GM19023 (cell line): ENCODE data around the gene GSK3B.

ENCODE experiments used
- ATAC-seq: cut with Tn5 transposase; IDR thresholded peaks from one replicate; pipeline ENCODE4 v1.9.1; 2021; ENCODE audit warnings: mild to moderate bottlenecking, moderate library complexity; ENCODE audit not compliant: unreplicated experiment

GSK3B gene

DNA sequence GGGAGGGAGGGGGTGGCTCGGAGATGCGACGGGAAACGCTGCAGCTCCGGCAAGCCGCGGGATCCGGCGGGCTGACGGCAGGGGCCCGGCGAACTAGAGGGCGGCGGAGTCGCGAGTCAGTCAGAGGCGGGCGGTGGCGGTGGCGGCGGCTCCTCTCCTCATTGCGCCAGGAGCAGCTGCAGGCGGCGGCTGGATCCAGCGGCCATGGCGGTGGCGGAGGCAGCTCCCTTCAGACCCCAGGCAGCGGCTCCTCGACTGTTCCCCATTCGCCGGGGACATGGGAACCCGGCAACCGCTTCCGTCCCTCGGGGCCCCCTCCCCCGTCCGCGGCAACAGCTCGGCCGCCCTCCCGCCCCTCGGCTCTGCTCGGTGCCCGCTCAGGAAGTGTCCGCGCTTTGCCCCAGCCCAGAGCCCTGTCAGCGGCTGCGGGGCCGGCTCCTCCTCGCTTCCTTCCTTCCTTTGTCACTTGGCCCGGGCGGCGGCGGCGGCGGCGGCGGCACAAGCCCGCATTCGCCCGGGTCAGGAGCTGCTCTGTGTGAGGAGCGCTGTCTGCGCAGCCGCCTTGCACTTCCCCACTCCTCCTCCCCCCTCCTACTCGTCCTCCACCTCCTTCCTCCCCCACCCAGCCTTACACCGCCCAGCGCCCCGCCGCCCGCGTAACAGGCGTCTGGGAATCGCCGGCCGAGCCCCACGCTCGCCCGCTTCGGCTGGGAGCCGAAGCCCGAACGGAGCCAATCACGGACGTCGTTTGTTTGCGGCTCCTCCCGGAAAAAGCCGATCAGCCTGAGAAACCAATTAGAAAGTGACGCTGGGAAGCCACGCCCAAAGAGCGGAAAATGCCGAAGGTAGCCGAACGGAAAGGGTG is at the start of gene GSK3B:
TSS of gene GSK3B (minus strand) at position 537 of the 865 bp plus-strand sequence. CDS start 1,013 bp downstream, outside the sequence.
- peak; percentile 37 for ATAC-seq

GRCh38 chr3:120143676-120144075 is 49.4 kb upstream of the GSK3B start:
- no peak for ATAC-seq

- ATAC-seq: no peak
Observed at GRCh38 chr3:120142236-120142635, 48.0 kb upstream of the GSK3B start.

DNA sequence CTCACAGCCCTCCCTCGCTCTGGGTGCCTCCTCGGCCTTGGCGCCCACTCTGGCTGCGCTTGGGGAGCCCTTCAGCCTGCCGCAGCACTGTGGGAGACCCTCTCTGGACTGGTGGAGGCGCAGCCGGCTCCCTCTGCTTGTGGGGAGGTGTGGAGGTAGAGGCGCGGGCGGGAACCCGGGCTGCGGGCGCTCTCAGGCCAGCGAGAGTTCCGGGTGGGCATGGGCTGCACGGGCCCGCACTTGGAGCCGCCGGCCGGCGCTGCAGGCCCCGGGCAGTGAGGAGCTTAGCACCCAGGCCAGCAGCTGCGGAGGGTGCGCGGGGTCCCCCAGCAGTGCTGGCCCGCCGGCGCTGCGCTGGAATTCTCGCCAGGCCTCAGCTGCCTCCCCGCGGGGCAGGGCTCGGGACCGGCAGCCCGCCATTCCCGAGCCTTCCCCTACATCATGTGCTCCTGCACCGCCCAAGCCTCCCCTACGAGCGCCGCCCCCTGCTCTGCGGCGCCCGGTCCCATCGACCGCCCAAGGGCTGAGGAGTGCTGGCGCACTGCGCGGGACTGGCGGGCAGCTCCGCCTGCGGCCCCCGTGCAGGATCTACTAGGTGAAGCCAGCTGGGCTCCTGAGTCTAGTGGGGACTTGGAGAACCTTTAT is 46.0 kb upstream of the GSK3B start:
- ATAC-seq: no peak

DNA sequence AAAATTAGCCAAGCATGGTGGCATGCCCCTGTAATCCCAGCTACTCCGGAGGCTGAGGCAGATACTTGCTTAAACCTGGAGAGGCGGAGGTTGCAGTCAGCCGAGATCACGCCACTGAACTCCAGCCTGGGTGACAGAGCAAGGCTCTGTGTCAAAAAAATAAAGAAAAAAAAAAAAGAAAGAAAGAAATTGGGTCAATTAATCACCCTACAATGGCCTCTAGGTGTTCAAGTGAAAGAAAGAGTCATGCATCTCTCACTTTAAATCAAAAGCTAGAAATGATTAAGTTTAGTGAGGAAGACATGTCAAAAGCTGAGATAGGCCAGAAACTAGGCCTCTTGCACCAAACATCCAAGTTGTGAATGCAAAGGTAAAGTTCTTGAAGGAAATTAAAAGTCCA is 44.9 kb upstream of the GSK3B start:
- ATAC-seq: no peak

- no peak for ATAC-seq
Observed at GRCh38 chr3:120137548-120137947, 43.3 kb upstream of the GSK3B start.

GRCh38 chr3:120130656-120131055 is 36.4 kb upstream of the GSK3B start:
- no peak for ATAC-seq

DNA sequence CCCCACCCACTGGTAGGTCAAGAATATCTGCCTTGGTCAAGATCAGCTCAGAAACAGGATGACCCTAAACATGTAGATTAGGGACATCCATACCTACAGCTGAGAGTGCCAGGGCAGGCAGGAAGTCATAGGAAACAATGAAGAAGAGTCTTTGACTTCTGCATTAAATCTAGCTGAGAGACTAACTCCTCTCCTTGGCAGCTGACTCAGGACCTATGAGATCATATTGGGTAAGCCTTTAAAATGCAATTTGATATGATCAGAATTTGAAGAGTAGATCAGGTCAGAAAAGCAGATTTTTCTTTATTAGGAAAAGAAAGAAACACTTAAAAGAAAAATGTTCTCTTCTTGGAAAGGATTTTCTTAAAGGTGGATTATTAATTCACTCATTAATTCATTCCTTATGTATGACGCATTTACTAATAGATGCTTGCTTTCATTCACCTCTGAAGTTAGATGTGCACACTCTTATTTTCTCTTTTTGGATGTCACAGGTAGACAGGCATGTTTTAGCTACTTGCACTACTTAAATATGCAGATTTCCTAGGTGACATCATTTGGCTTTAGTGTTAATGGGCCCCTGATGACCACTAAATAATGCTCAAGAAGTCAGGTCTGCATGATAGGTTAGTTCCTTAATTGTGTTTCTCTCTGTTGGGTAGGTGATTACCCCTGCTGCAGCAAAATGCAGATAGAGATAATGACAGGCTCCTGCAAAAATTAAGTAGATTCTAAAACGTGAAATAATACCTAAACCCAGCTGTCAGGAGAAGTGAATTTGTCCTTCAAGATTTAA is 35.7 kb upstream of the GSK3B start:
- ATAC-seq: no peak

GRCh38 chr3:120129051-120129450 is 34.8 kb upstream of the GSK3B start:
- ATAC-seq: no peak

GRCh38 chr3:120125992-120126391 is 31.7 kb upstream of the GSK3B start:
- ATAC-seq: no peak

- ATAC-seq: no peak
Observed at GRCh38 chr3:120119846-120120510, 25.7 kb upstream of the GSK3B start.

DNA sequence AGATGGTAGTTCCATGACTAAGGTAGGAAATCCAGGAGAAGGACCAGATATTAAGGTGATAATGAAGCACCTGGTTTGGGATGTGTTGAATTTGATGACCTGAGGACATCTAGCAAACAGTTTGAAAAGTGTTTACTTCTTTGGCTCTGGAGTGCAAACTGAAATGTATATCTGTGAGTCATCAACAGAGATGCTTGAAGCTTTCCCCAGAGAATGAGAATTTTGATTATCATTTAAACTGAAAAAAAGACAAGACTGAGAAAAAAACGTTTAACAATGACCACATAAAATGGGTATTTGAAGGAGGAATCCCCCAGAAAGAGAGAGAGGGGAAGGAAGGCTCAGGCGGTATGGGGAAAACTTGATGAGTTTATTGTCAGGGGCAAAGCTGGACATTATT is 20.7 kb upstream of the GSK3B start:
- ATAC-seq: no peak

DNA sequence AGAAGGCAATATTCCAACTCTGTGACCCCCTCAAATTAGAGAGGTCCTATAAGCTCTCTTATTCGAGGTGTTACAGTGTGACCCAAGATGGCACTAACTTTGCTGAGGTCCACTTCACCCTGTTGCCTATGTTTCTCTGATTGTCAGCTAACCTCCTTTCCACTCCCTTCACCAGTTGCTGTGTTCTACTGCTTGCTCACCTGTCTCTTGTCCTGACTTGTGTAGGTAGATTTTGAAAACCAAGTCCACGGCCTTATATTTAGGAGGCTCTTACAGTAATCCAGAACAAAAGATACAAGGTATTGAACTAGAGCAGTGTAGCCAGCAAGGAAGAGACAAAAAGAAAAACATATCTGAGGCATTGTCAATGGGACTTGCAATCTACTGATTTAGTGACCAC is 20.1 kb upstream of the GSK3B start:
- ATAC-seq: no peak

DNA sequence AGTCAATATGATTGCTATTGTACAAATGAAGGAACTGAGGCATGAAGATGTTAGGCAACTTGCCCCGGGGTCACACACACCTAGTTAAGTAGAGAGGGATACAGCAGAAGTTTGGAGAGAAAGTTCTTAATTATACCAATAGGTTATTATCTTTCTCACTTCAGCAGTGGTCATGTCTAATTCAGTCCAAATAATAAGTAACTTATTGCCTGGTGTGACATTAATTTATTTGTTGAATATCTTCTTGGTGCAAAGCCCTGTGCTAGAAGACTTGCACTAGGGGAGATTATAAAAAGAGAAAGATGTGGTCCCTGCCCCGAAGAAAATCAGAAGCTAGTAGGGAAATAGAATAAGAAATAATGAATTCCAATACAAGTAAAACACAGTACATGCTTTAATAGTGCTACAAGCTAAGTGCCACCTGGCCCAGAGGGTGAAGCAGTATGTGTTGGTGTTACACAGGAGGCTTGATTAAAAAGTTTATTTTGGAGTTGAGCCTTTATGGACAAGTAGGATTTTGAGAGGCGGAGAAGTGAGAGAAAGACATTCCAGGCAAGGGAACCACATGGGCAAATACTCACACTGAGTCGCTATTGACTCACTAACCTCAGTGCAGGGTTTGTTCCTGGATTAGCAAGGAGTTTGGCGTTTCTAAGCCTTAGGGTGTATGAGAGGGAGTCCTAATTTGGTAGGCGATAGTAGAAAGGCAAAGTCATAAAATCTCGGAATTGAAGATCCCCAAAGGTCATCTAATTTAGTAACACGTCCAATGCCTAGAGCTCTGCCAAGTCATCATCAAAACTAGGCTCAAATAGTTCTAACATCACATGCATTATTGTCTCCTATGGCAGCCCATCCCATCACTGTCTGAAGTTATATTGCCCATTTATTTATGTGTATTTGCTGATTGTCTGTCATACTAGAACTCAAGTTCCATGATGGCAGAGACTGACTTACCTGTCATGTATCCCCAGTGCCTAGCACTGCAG is 19.2 kb upstream of the GSK3B start:
- no peak for ATAC-seq

- ATAC-seq: no peak
Observed at GRCh38 chr3:120111898-120112297, 17.7 kb upstream of the GSK3B start.

DNA sequence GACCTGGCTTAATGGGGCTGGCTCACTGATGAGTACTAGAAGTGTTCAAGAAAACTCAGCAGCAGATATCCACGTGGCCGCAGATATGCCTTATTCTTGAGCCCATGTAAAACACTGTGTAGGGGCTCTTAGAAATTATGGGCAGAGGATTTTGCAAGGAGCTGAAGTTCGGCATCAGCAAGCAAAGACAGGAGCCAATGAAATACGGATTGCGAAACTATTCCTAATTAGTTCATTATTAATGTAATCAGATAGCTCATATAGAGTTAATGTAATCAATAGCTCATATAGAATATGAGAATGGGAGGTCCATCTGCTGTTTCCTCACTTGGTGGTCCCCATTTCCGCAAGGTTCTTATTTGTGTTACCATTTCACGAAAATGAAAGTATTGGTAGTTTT is 9.0 kb upstream of the GSK3B start:
- no peak for ATAC-seq

DNA sequence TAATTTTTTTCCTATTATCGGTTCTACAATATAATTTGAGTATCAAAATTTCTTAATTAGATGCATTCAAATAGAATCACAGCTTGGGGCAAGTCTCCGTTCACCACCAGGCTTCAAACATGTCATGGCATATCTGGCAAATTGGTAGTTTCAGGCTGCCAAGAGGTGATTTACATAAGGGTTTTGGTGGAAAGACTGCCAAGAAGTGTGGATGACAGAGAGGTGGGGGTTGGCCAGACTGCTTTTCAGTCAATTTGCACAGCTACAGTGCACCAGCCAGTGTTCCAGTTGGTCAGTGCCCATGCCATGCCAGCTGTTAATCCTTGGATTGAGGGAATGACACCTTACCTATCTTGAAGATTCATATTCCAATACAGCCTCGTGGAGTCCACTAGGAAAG is 8.4 kb upstream of the GSK3B start:
- ATAC-seq: no peak

- ATAC-seq: no peak
Observed at GRCh38 chr3:120102232-120102631, 8.0 kb upstream of the GSK3B start.

- no peak for ATAC-seq
Observed at GRCh38 chr3:120101624-120102023, 7.4 kb upstream of the GSK3B start.

DNA sequence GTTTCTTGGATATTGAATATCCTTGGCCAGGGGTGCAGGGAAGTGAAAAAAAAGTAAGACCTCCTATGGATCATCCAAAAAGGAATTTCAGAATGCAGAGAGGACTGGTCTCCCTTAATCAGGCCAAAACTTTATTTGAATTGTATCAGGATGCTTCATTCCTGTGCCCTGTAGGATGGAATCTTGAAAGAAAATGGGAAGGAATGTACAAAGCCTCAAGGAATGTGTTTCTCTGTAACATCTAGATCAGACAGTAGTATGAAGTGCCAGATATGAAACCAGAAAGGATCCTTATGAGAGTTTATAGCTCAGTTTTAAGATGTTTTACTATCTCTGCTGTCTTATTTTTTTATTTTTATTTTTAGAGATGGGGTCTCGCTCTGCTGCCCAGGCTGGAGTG is 6.5 kb upstream of the GSK3B start:
- no peak for ATAC-seq
